GM10248 (cell line): Measurements from ENCODE around the gene HNRNPUL1.

Experiments
- CTCF ChIA-PET: fragments of 300-600 bp; sonication (Branson Sonifier 250); formaldehyde crosslinking; extraction: SDS; loops from one replicate; lab custom pipeline; 2021; ENCODE audit warnings: antibody characterized with exemption; lab: Yijun Ruan, JAX
- POLR2A ChIA-PET: fragments of 350-650 bp; sonication (Branson Sonifier 250); formaldehyde crosslinking; extraction: SDS; loops from one replicate; lab custom pipeline; 2020; ENCODE audit warnings: antibody characterized with exemption; lab: Yijun Ruan, JAX
- DNase-seq: peaks from one replicate; pipeline ENCODE4 v3.0.0; 2012; ENCODE audit errors: extremely low spot score
- CTCF ChIP-seq: IDR thresholded peaks from 2 replicates; pipeline ENCODE4 v1.5.1; 2012; ENCODE audit warnings: mild to moderate bottlenecking, low read depth; ENCODE audit errors: extremely low read depth, missing control alignments, control extremely low read depth

Gene HNRNPUL1

GRCh38 chr19:41325947-41326706 is 62.0 kb downstream of the HNRNPUL1 start:
- DNase-seq = peak; percentile 74
- CTCF ChIA-PET = interaction anchor here (1.1 to 3.4 kb wide), 4 partner anchors 18 to 26 kb away, joined by 3 to 14 read pairs (median 6); partner anchors contain the start of gene TGFB1
- no peak for TF ChIP-seq CTCF
- POLR2A ChIA-PET = no interaction called here

GRCh38 chr19:41327076-41327575 is 63.0 kb downstream of the HNRNPUL1 start:
- no peak for TF ChIP-seq CTCF
- ChIA-PET CTCF (interaction anchor here (1.0 to 2.6 kb wide), 5 partner anchors 9 to 30 kb away, joined by 4 to 8 read pairs (median 7); partner anchors contain the start of gene TGFB1), POLR2A (interaction anchor here (0.7 to 1.1 kb wide), 2 partner anchors 9 to 14 kb away, joined by 3 to 6 read pairs; no protein-coding TSS in a partner anchor)
- no peak for DNase-seq

GRCh38 chr19:41327576-41328156 is 63.5 kb downstream of the HNRNPUL1 start:
- CTCF ChIA-PET = interaction anchor here (1.0 to 2.6 kb wide), 5 partner anchors 9 to 29 kb away, joined by 4 to 8 read pairs (median 7); partner anchors contain the start of gene TGFB1
- POLR2A ChIA-PET = interaction anchor here (0.7 to 1.2 kb wide), 3 partner anchors 8 to 38 kb away, joined by 3 to 14 read pairs (median 6); no protein-coding TSS in a partner anchor

GRCh38 chr19:41328157-41328841 is 64.1 kb downstream of the HNRNPUL1 start:
- ChIA-PET CTCF (interaction anchor here (0.7 to 2.6 kb wide), 5 partner anchors 8 to 29 kb away, joined by 3 to 8 read pairs (median 7); no protein-coding TSS in a partner anchor), POLR2A (interaction anchor here (0.5 to 1.2 kb wide), 4 partner anchors 16 to 80 kb away, joined by 3 to 14 read pairs (median 6); no protein-coding TSS in a partner anchor)
- DNase-seq = no peak
- TF ChIP-seq CTCF = no peak

More at GRCh38 chr19:41327576-41328156, 63.5 kb downstream of the HNRNPUL1 start:
- peak; percentile 85 for DNase-seq
- no peak for TF ChIP-seq CTCF

- POLR2A ChIA-PET = interaction anchor here (0.6 to 1.2 kb wide), 4 partner anchors 16 to 852 kb away, joined by 3 to 14 read pairs (median 5); no protein-coding TSS in a partner anchor
- CTCF ChIA-PET = interaction anchor here (0.7 to 2.6 kb wide), 5 partner anchors 8 to 28 kb away, joined by 3 to 8 read pairs (median 7); no protein-coding TSS in a partner anchor
- no peak for DNase-seq
- TF ChIP-seq CTCF = no peak
Observed at GRCh38 chr19:41328842-41329225, 64.7 kb downstream of the HNRNPUL1 start.
